ENCODE results near the gene SEMA4F.
"Not testable (repeated sequence)": the region's sequence is repeated elsewhere in the genome, so short reads cannot be mapped to it uniquely, and the experiment has no call there.

SEMA4F gene

GRCh38 chr2:74653985-74654882, at the start of gene SEMA4F:
Gene SEMA4F, plus strand, starts transcription at chr2:74654247. Its CDS starts 130 bp downstream, at chr2:74654377.
- no CpG with 5 or more reads among the region's 79 CpGs for WGBS (ENCODE audit: insufficient coverage, insufficient read length)
- Histone ChIP-seq H3K4me3 (ENCODE audit: low read length) (peak within 1 kb of the TSS; percentile 61), H3K27me3 (ENCODE audit: control insufficient read depth, insufficient read depth, low read length) (peaks cover 11% of the 10 kb centered on the region), H3K36me3 (ENCODE audit: control insufficient read depth, insufficient read depth, low read length) (no peaks in the 10 kb centered on the region), H3K9me3 (ENCODE audit: control insufficient read depth, insufficient read depth, low read length) (no peaks in the 10 kb centered on the region), H3K4me1 (ENCODE audit: control insufficient read depth, insufficient read depth, low read length) (no peaks in the 10 kb centered on the region), H3K27ac (ENCODE audit: low read length) (no peak within 1 kb of the TSS)
- DNase-seq (ENCODE audit: low read depth, low spot score), result peak; percentile 95

GRCh38 chr2:74606927-74607326, 47.1 kb upstream of the SEMA4F start:
- H3K4me1 ChIP-seq (ENCODE audit: control insufficient read depth, insufficient read depth, low read length), result no peaks in the 10 kb centered on the region

GRCh38 chr2:74617122-74617521, 36.9 kb upstream of the SEMA4F start:
- Histone ChIP-seq H3K9me3 (ENCODE audit: control insufficient read depth, insufficient read depth, low read length) (no peaks in the 10 kb centered on the region), H3K4me3 (ENCODE audit: low read length) (no peak overlapping the region), H3K36me3 (ENCODE audit: control insufficient read depth, insufficient read depth, low read length) (no peaks in the 10 kb centered on the region), H3K27ac (ENCODE audit: low read length) (no peak overlapping the region), H3K27me3 (ENCODE audit: control insufficient read depth, insufficient read depth, low read length) (no peaks in the 10 kb centered on the region; the same call in 1 of the 2 replicates), H3K4me1 (ENCODE audit: control insufficient read depth, insufficient read depth, low read length) (no peaks in the 10 kb centered on the region)
- WGBS (ENCODE audit: insufficient coverage, insufficient read length), result no CpG with 5 or more reads among the region's 3 CpGs
- DNase-seq (ENCODE audit: low read depth, low spot score), result no peak

More at GRCh38 chr2:74606927-74607326, 47.1 kb upstream of the SEMA4F start:
- no CpG with 5 or more reads among the region's 5 CpGs for WGBS (ENCODE audit: insufficient coverage, insufficient read length)
- H3K9me3 ChIP-seq (ENCODE audit: control insufficient read depth, insufficient read depth, low read length), result no peaks in the 10 kb centered on the region
- no peaks in the 10 kb centered on the region for H3K36me3 ChIP-seq (ENCODE audit: control insufficient read depth, insufficient read depth, low read length)
- no peaks in the 10 kb centered on the region for H3K27me3 ChIP-seq (ENCODE audit: control insufficient read depth, insufficient read depth, low read length)
- H3K27ac ChIP-seq (ENCODE audit: low read length), result no peak overlapping the region
- no peak overlapping the region for H3K4me3 ChIP-seq (ENCODE audit: low read length)
- no peak for DNase-seq (ENCODE audit: low read depth, low spot score)

- Histone ChIP-seq H3K4me1 (ENCODE audit: control insufficient read depth, insufficient read depth, low read length) (no peaks in the 10 kb centered on the region), H3K36me3 (ENCODE audit: control insufficient read depth, insufficient read depth, low read length) (no peaks in the 10 kb centered on the region), H3K4me3 (ENCODE audit: low read length) (no peak overlapping the region), H3K27ac (ENCODE audit: low read length) (no peak overlapping the region), H3K27me3 (ENCODE audit: control insufficient read depth, insufficient read depth, low read length) (no peaks in the 10 kb centered on the region), H3K9me3 (ENCODE audit: control insufficient read depth, insufficient read depth, low read length) (no peaks in the 10 kb centered on the region)
- WGBS (ENCODE audit: insufficient coverage, insufficient read length), result no CpG with 5 or more reads among the region's 6 CpGs
- DNase-seq (ENCODE audit: low read depth, low spot score), result no peak
These were observed 35.5 kb upstream of the SEMA4F start for GRCh38 chr2:74618410-74619083.

- no peaks in the 10 kb centered on the region for H3K27me3 ChIP-seq (ENCODE audit: control insufficient read depth, insufficient read depth, low read length)
- no CpG with 5 or more reads among the region's 5 CpGs for WGBS (ENCODE audit: insufficient coverage, insufficient read length)
- H3K4me3 ChIP-seq (ENCODE audit: low read length), result no peak overlapping the region
- DNase-seq (ENCODE audit: low read depth, low spot score), result no peak
- H3K4me1 ChIP-seq (ENCODE audit: control insufficient read depth, insufficient read depth, low read length), result no peaks in the 10 kb centered on the region
- H3K27ac ChIP-seq (ENCODE audit: low read length), result no peak overlapping the region
- H3K36me3 ChIP-seq (ENCODE audit: control insufficient read depth, insufficient read depth, low read length), result no peaks in the 10 kb centered on the region
- H3K9me3 ChIP-seq (ENCODE audit: control insufficient read depth, insufficient read depth, low read length), result no peaks in the 10 kb centered on the region
These were observed 34.3 kb upstream of the SEMA4F start for GRCh38 chr2:74619651-74620297.

- H3K27me3 ChIP-seq (ENCODE audit: control insufficient read depth, insufficient read depth, low read length), result no peaks in the 10 kb centered on the region
- H3K36me3 ChIP-seq (ENCODE audit: control insufficient read depth, insufficient read depth, low read length), result no peaks in the 10 kb centered on the region
- H3K9me3 ChIP-seq (ENCODE audit: control insufficient read depth, insufficient read depth, low read length), result no peaks in the 10 kb centered on the region
- H3K27ac ChIP-seq (ENCODE audit: low read length), result no peak overlapping the region
- H3K4me1 ChIP-seq (ENCODE audit: control insufficient read depth, insufficient read depth, low read length), result no peaks in the 10 kb centered on the region
- H3K4me3 ChIP-seq (ENCODE audit: low read length), result no peak overlapping the region
- WGBS (ENCODE audit: insufficient coverage, insufficient read length), result no CpG with 5 or more reads among the region's 12 CpGs
- DNase-seq (ENCODE audit: low read depth, low spot score), result no peak
These were observed 33.4 kb upstream of the SEMA4F start for GRCh38 chr2:74620671-74621070.

GRCh38 chr2:74625658-74626425, 28.2 kb upstream of the SEMA4F start:
- no CpG with 5 or more reads among the region's 5 CpGs for WGBS (ENCODE audit: insufficient coverage, insufficient read length)
- Histone ChIP-seq H3K27ac (ENCODE audit: low read length) (no peak overlapping the region), H3K4me3 (ENCODE audit: low read length) (no peak overlapping the region), H3K9me3 (ENCODE audit: control insufficient read depth, insufficient read depth, low read length) (no peaks in the 10 kb centered on the region), H3K4me1 (ENCODE audit: control insufficient read depth, insufficient read depth, low read length) (no peaks in the 10 kb centered on the region), H3K36me3 (ENCODE audit: control insufficient read depth, insufficient read depth, low read length) (no peaks in the 10 kb centered on the region), H3K27me3 (ENCODE audit: control insufficient read depth, insufficient read depth, low read length) (no peaks in the 10 kb centered on the region)
- DNase-seq (ENCODE audit: low read depth, low spot score), result no peak

- Histone ChIP-seq H3K9me3 (ENCODE audit: control insufficient read depth, insufficient read depth, low read length) (no peaks in the 10 kb centered on the region), H3K4me3 (ENCODE audit: low read length) (no peak overlapping the region), H3K27ac (ENCODE audit: low read length) (no peak overlapping the region), H3K4me1 (ENCODE audit: control insufficient read depth, insufficient read depth, low read length) (no peaks in the 10 kb centered on the region), H3K36me3 (ENCODE audit: control insufficient read depth, insufficient read depth, low read length) (no peaks in the 10 kb centered on the region), H3K27me3 (ENCODE audit: control insufficient read depth, insufficient read depth, low read length) (no peaks in the 10 kb centered on the region)
- no peak for DNase-seq (ENCODE audit: low read depth, low spot score)
- WGBS (ENCODE audit: insufficient coverage, insufficient read length), result no CpG with 5 or more reads among the region's 3 CpGs
These were observed 25.4 kb upstream of the SEMA4F start for GRCh38 chr2:74628538-74629105.

GRCh38 chr2:74630454-74630853, 23.6 kb upstream of the SEMA4F start:
- not testable (repeated sequence) for H3K36me3 ChIP-seq (ENCODE audit: control insufficient read depth, insufficient read depth, low read length); H3K27me3 ChIP-seq (ENCODE audit: control insufficient read depth, insufficient read depth, low read length); DNase-seq (ENCODE audit: low read depth, low spot score); H3K27ac ChIP-seq (ENCODE audit: low read length); H3K9me3 ChIP-seq (ENCODE audit: control insufficient read depth, insufficient read depth, low read length); H3K4me1 ChIP-seq (ENCODE audit: control insufficient read depth, insufficient read depth, low read length); H3K4me3 ChIP-seq (ENCODE audit: low read length)
- WGBS (ENCODE audit: insufficient coverage, insufficient read length), result no CpG with 5 or more reads among the region's 3 CpGs

All from iPS DF 6.9 (cell line).